NB4 (cell line): Measurements from ENCODE around the gene HSPA1L.

Experiments
- CTCF ChIP-seq: IDR thresholded peaks from one replicate; pipeline ENCODE4 v1.5.1; 2012; ENCODE audit warnings: low read depth, low read length
- POLR2A ChIP-seq: IDR thresholded peaks from 2 replicates; pipeline ENCODE4 v1.6.1; 2011; ENCODE audit warnings: mild to moderate bottlenecking; ENCODE audit not compliant: insufficient read length; ENCODE audit errors: extremely low read depth
- TF ChIP-seq, protein P1 (sequence below): IDR thresholded peaks from 2 replicates; pipeline ENCODE4 v1.6.1; 2011; ENCODE audit warnings: low read depth, low read length

GRCh38 chr6:31806470-31807272 is 8.4 kb downstream of the HSPA1L start, which contains the start of gene LSM2:
- TF ChIP-seq CTCF: peak; percentile 24
- peak; percentile 92 for TF ChIP-seq POLR2A
- TF ChIP-seq, protein P1, sequence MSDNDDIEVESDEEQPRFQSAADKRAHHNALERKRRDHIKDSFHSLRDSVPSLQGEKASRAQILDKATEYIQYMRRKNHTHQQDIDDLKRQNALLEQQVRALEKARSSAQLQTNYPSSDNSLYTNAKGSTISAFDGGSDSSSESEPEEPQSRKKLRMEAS: peak; percentile 78
